ENCODE measurements around the gene EYS. TPM values are rescaled to one million over a fixed set of nuclear protein-coding genes. Genes with fewer than 3 reads are reported as not detected.

The EYS gene
- total RNA-seq, 1 experiment from 2014 or later = not detected

- Mint-ChIP-seq H3K4me1 (no peaks in the 10 kb centered on the region), H3K36me3 (ENCODE audit: insufficient read depth in 1 of 3, low read depth in 3 of 3) (no peaks in the 10 kb centered on the region)
- WGBS (ENCODE audit: extremely low coverage, insufficient read length, low lambda C conversion rate) = no CpG with 5 or more reads among the region's 4 CpGs
Measured at GRCh38 chr6:63859528-63859927, 1847.5 kb downstream of the EYS start.

More at GRCh38 chr6:63859528-63859927, 1847.5 kb downstream of the EYS start:
- no peak overlapping the region for H2BK5ac ChIP-seq (ENCODE audit: insufficient read length, low read length)
- H3K9me3 Mint-ChIP-seq = no peaks in the 10 kb centered on the region
- no peak overlapping the region for H4K91ac ChIP-seq (ENCODE audit: insufficient read length, low read depth, low read length)
- H3K79me2 ChIP-seq (ENCODE audit: insufficient read depth, low read length) = no peaks in the 10 kb centered on the region
- no peaks in the 10 kb centered on the region for H3K9me3 ChIP-seq (ENCODE audit: control insufficient read depth, low read depth, low read length)
- no peak overlapping the region for H3K4me3 Mint-ChIP-seq
- no peak overlapping the region for H3K23ac ChIP-seq (ENCODE audit: insufficient read length, low read depth, low read length)
- DNase-seq = no peak
- no peaks in the 10 kb centered on the region for H4K20me1 ChIP-seq (ENCODE audit: control insufficient read depth, insufficient read depth, insufficient read length)
- H3K56ac ChIP-seq (ENCODE audit: insufficient read length, low read depth, low read length) = no peak overlapping the region
- H3K79me1 ChIP-seq (ENCODE audit: insufficient read depth, low read depth, low read length, poor library complexity, severe bottlenecking) = no peaks in the 10 kb centered on the region
- H2BK20ac ChIP-seq (ENCODE audit: low read depth, low read length, poor library complexity, severe bottlenecking) = no peak overlapping the region
- no peaks in the 10 kb centered on the region for H3K27me3 ChIP-seq (ENCODE audit: insufficient read depth, low read length)
- no peak overlapping the region for H2AFZ ChIP-seq (ENCODE audit: low read length)
- no peak overlapping the region for H2BK12ac ChIP-seq (ENCODE audit: insufficient read length, low read depth, low read length)
- TF ChIP-seq CTCF (conservative IDR thresholded peaks at IDR 0.05) = no peak
- H3K4me2 ChIP-seq (ENCODE audit: insufficient read depth, insufficient read length, low read length) = no peak overlapping the region
- no peaks in the 10 kb centered on the region for H3K4me1 ChIP-seq (ENCODE audit: insufficient read depth, low read length)
- H3K14ac ChIP-seq (ENCODE audit: insufficient read depth, low read length) = no peak overlapping the region
- H3K9ac ChIP-seq (ENCODE audit: extremely low read depth, insufficient read length, low read length) = no peak overlapping the region
- H3K27ac ChIP-seq (ENCODE audit: insufficient read length, low read depth, low read length) = no peak overlapping the region
- no peak overlapping the region for H4K5ac ChIP-seq (ENCODE audit: insufficient read length, low read depth, low read length)
- no peak overlapping the region for H3K18ac ChIP-seq (ENCODE audit: insufficient read length, low read depth, low read length)
- no peak overlapping the region for H2BK15ac ChIP-seq (ENCODE audit: low read depth, low read length)
- no peak overlapping the region for H3T11ph ChIP-seq (ENCODE audit: low read length)
- H3K4ac ChIP-seq (ENCODE audit: low read depth, low read length) = no peak overlapping the region
- H4K8ac ChIP-seq (replicated peaks; ENCODE audit: insufficient read length, low read depth, low read length) = no peak overlapping the region
- H2AK5ac ChIP-seq (ENCODE audit: insufficient read length, low read length) = no peak overlapping the region
- H2BK120ac ChIP-seq (ENCODE audit: low read depth, low read length, poor library complexity, severe bottlenecking) = no peak overlapping the region
- no peak overlapping the region for H3K27ac Mint-ChIP-seq
- no peaks in the 10 kb centered on the region for H3K23me2 ChIP-seq (ENCODE audit: insufficient read length, low read depth, low read length, poor library complexity, severe bottlenecking)
- H3K27me3 Mint-ChIP-seq (ENCODE audit: low read depth) = peaks cover 2% of the 10 kb centered on the region; the same call in 1 of the 2 replicates
